ENCODE measurements around the gene CASTOR1.
A peak's percentile ranks its signal among the peaks of the same experiment; 100 is the strongest.

The CASTOR1 gene

GRCh38 chr22:30238136-30238535 is 51.2 kb downstream of the CASTOR1 start:
- ATAC-seq: no peak
- no peaks in the 10 kb centered on the region for H3K9me3 Mint-ChIP-seq
- peak overlapping the region; percentile 55 for H3K27ac Mint-ChIP-seq
- H3K27me3 Mint-ChIP-seq: no peaks in the 10 kb centered on the region
- H3K36me3 Mint-ChIP-seq (ENCODE audit: low read depth): peaks cover 21% of the 10 kb centered on the region
- no peak overlapping the region for H3K4me3 Mint-ChIP-seq
- H3K4me1 Mint-ChIP-seq: peaks cover 22% of the 10 kb centered on the region
- no peak for DNase-seq

GRCh38 chr22:30236875-30237274 is 52.4 kb downstream of the CASTOR1 start:
- peaks cover 12% of the 10 kb centered on the region for H3K36me3 Mint-ChIP-seq (ENCODE audit: low read depth)
- peaks cover 13% of the 10 kb centered on the region for H3K4me1 Mint-ChIP-seq
- H3K4me3 Mint-ChIP-seq: no peak overlapping the region
- no peak for ATAC-seq
- no peaks in the 10 kb centered on the region for H3K27me3 Mint-ChIP-seq
- no peaks in the 10 kb centered on the region for H3K9me3 Mint-ChIP-seq
- no peak for DNase-seq
- no peak overlapping the region for H3K27ac Mint-ChIP-seq

GRCh38 chr22:30235687-30236170 is 53.6 kb downstream of the CASTOR1 start:
- no peak overlapping the region for H3K4me3 Mint-ChIP-seq
- ATAC-seq: no peak
- no peaks in the 10 kb centered on the region for H3K27me3 Mint-ChIP-seq

More at GRCh38 chr22:30235687-30236170, 53.6 kb downstream of the CASTOR1 start:
- no peaks in the 10 kb centered on the region for H3K9me3 Mint-ChIP-seq
- H3K36me3 Mint-ChIP-seq (ENCODE audit: low read depth): peaks cover 4% of the 10 kb centered on the region
- H3K27ac Mint-ChIP-seq: no peak overlapping the region
- peaks cover 9% of the 10 kb centered on the region for H3K4me1 Mint-ChIP-seq
- no peak for DNase-seq

Data from activated naive CD8-positive, alpha-beta T cell treated with anti-CD3 and anti-CD28 coated beads, Interleukin-2, amount 50 U/mL, for 24 hours (primary cell).